H1 (cell line): ENCODE data around the gene GJA10. TPM values are rescaled to one million over a fixed set of nuclear protein-coding genes. Genes with fewer than 3 reads are reported as not detected.

Source experiments
- CTCF ChIA-PET: fragments of 300-600 bp; sonication (Branson Sonifier 250); formaldehyde crosslinking; loops from one replicate; lab custom pipeline; 2021; ENCODE audit not compliant: partially characterized antibody; lab: Charles Lee
- POLR2A ChIA-PET: fragments of 300-600 bp; sonication (Branson Sonifier 250); formaldehyde crosslinking; loops from one replicate; lab custom pipeline; 2021; ENCODE audit warnings: inconsistent platforms; ENCODE audit not compliant: partially characterized antibody; lab: Charles Lee
- DNase-seq, 2 experiments: peaks; one replicate each; pipeline versions ENCODE4 v3.0.0 to v3.0.0-alpha.2; 2010 to 2022; ENCODE audit warnings: low spot score in 2 of 2, low read depth in 1 of 2, mixed read lengths in 1 of 2
- FAIRE-seq: peaks from 2 replicates; lab custom pipeline; 2011; peaks lifted over from hg19 to GRCh38; lab: Jason Lieb, UNC
- H2AFZ ChIP-seq: 2 replicates; pipeline ENCODE4 v1.8.1; 2012; ENCODE audit warnings: low read length, inconsistent platforms
- H2AK5ac ChIP-seq: 2 replicates; pipeline ENCODE4 v1.6.1; 2013; ENCODE audit warnings: low read depth, low read length
- H2BK120ac ChIP-seq: replicated peaks from 2 replicates; pipeline ENCODE3; 2013; ENCODE audit warnings: low read depth, low read length, inconsistent platforms
- H2BK12ac ChIP-seq: 2 replicates; pipeline ENCODE4 v1.6.1; 2013; ENCODE audit warnings: low read depth, low read length
- H2BK15ac ChIP-seq: 2 replicates; pipeline ENCODE4 v1.6.1; 2013; ENCODE audit warnings: low read length
- H2BK20ac ChIP-seq: 2 replicates; pipeline ENCODE4 v1.6.1; 2013; ENCODE audit warnings: low read length
- H2BK5ac ChIP-seq: 2 replicates; pipeline ENCODE4 v1.6.1; 2013; ENCODE audit warnings: low read depth, low read length
- H3K14ac ChIP-seq: 2 replicates; pipeline ENCODE4 v1.6.1; 2013; ENCODE audit warnings: inconsistent platforms; ENCODE audit not compliant: insufficient read length
- H3K18ac ChIP-seq: 2 replicates; pipeline ENCODE4 v1.6.1; 2013; ENCODE audit warnings: low read length; ENCODE audit errors: extremely low read depth
- H3K23ac ChIP-seq: 2 replicates; pipeline ENCODE4 v1.6.1; 2013; ENCODE audit warnings: inconsistent platforms; ENCODE audit not compliant: insufficient read length
- H3K23me2 ChIP-seq: 2 replicates; pipeline ENCODE4 v1.6.1; 2013; ENCODE audit warnings: low read depth, low read length
- H3K27ac ChIP-seq: 2 replicates; pipeline ENCODE4 v1.6.1; 2011; ENCODE audit warnings: low read depth, low read length, inconsistent platforms
- H3K27me3 ChIP-seq, 4 experiments: replicated peaks in 1 of 4; 1 replicate in 1 of 4; 2 replicates in 3 of 4; pipeline versions ENCODE4 v1.6.1 to v1.8.1; 2011 to 2013; ENCODE audit warnings: low read length in 3 of 4, mild to moderate bottlenecking in 3 of 4, inconsistent platforms in 2 of 4, mixed read lengths in 2 of 4, moderate library complexity in 1 of 4; ENCODE audit not compliant: control insufficient read depth in 3 of 4, insufficient read depth in 3 of 4; ENCODE audit errors: extremely low read depth in 1 of 4
- H3K36me3 ChIP-seq, 4 experiments: 2 replicates each; pipeline versions ENCODE4 v1.6.1 to v1.8.1; 2011 to 2013; ENCODE audit warnings: mild to moderate bottlenecking in 4 of 4, low read length in 3 of 4, moderate library complexity in 2 of 4, control low read depth in 1 of 4, inconsistent platforms in 1 of 4; ENCODE audit not compliant: insufficient read depth in 4 of 4, control insufficient read depth in 2 of 4
- H3K4ac ChIP-seq: replicated peaks from 2 replicates; pipeline ENCODE3; 2013; ENCODE audit warnings: low read length, low read depth, mixed read lengths, inconsistent platforms; ENCODE audit not compliant: insufficient read length
- H3K4me1 ChIP-seq, 4 experiments: replicated peaks in 1 of 4; 1 replicate in 1 of 4; 2 replicates in 3 of 4; pipeline versions ENCODE4 v1.6.1 to v1.8.1; 2011 to 2013; ENCODE audit warnings: low read length in 3 of 4, inconsistent platforms in 2 of 4, mixed read lengths in 1 of 4; ENCODE audit not compliant: insufficient read depth in 4 of 4, control insufficient read depth in 3 of 4
- H3K4me2 ChIP-seq, 2 experiments: 2 replicates each; pipeline versions ENCODE4 v1.6.1 to v1.8.1; 2011 to 2013; ENCODE audit warnings: low read depth in 2 of 2, low read length in 2 of 2, control low read depth in 1 of 2, inconsistent platforms in 1 of 2, mild to moderate bottlenecking in 1 of 2; ENCODE audit not compliant: insufficient read depth in 1 of 2
- H3K4me3 ChIP-seq, 4 experiments: fragments of 200-600, 300-600 bp in 1 of 4; sonication (generic), shearing (Covaris generic), sonication (Bioruptor Twin) in 1 of 4; 2 replicates each; pipeline versions ENCODE4 v1.5.1 to v1.8.1; 2011 to 2016; ENCODE audit warnings: low read length in 4 of 4, low read depth in 3 of 4, control low read depth in 2 of 4, inconsistent platforms in 2 of 4, mild to moderate bottlenecking in 2 of 4, mixed read lengths in 1 of 4, moderate library complexity in 1 of 4; ENCODE audit not compliant: insufficient read depth in 2 of 4; ENCODE audit errors: extremely low read depth in 1 of 4
- H3K56ac ChIP-seq: replicated peaks from 2 replicates; pipeline ENCODE3; 2013; ENCODE audit warnings: low read depth, mild to moderate bottlenecking, mixed read lengths, low read length, inconsistent platforms; ENCODE audit not compliant: insufficient read length
- H3K79me1 ChIP-seq: 2 replicates; pipeline ENCODE4 v1.6.1; 2013; ENCODE audit warnings: low read depth, low read length, control low read depth
- H3K79me2 ChIP-seq, 2 experiments: 2 replicates each; pipeline versions ENCODE4 v1.6.1 to v1.8.1; 2012 to 2013; ENCODE audit warnings: low read length in 2 of 2, mild to moderate bottlenecking in 2 of 2, inconsistent platforms in 1 of 2; ENCODE audit not compliant: insufficient read depth in 2 of 2, control insufficient read depth in 1 of 2
- H3K9ac ChIP-seq, 4 experiments: replicated peaks in 1 of 4; 1 replicate in 1 of 4; 2 replicates in 3 of 4; pipeline versions ENCODE4 v1.6.1 to v1.8.1; 2011 to 2013; ENCODE audit warnings: low read depth in 3 of 4, low read length in 3 of 4, control low read depth in 2 of 4, mild to moderate bottlenecking in 2 of 4, moderate library complexity in 2 of 4, inconsistent platforms in 1 of 4; ENCODE audit errors: extremely low read depth in 1 of 4
- H3K9me3 ChIP-seq, 2 experiments: 2 replicates each; pipeline versions ENCODE4 v1.6.1 to v1.8.1; 2012 to 2013; ENCODE audit warnings: mild to moderate bottlenecking in 2 of 2, moderate library complexity in 2 of 2, control low read depth in 1 of 2, inconsistent platforms in 1 of 2, low read depth in 1 of 2, low read length in 1 of 2, mixed read lengths in 1 of 2; ENCODE audit not compliant: insufficient read depth in 2 of 2
- H4K20me1 ChIP-seq, 2 experiments: replicated peaks in 1 of 2; 2 replicates each; pipeline versions ENCODE3 to v1.8.1; 2011 to 2013; ENCODE audit warnings: inconsistent platforms in 2 of 2, low read length in 2 of 2, mild to moderate bottlenecking in 1 of 2; ENCODE audit not compliant: insufficient read depth in 2 of 2, control insufficient read depth in 1 of 2
- H4K5ac ChIP-seq: 2 replicates; pipeline ENCODE4 v1.6.1; 2013; ENCODE audit warnings: low read length, low read depth, mixed read lengths, inconsistent platforms; ENCODE audit not compliant: insufficient read length
- H4K8ac ChIP-seq: 2 replicates; pipeline ENCODE4 v1.8.0; 2013; ENCODE audit warnings: mild to moderate bottlenecking, moderate library complexity, low read length, inconsistent platforms; ENCODE audit not compliant: insufficient read depth; ENCODE audit errors: extremely low read depth
- H4K91ac ChIP-seq: replicated peaks from 2 replicates; pipeline ENCODE3; 2013; ENCODE audit warnings: low read length, mixed read lengths, inconsistent platforms; ENCODE audit not compliant: insufficient read length
- CTBP2 ChIP-seq: IDR thresholded peaks from 2 replicates; pipeline ENCODE4 v1.7.0; 2011; ENCODE audit warnings: borderline replicate concordance, mild to moderate bottlenecking, moderate library complexity, mixed read lengths, low read length; ENCODE audit not compliant: insufficient read depth, insufficient read length
- EP300 ChIP-seq, 2 experiments: IDR thresholded peaks; 1 replicate in 1 of 2; 2 replicates in 1 of 2; pipeline ENCODE4 v1.6.1; 2011 to 2012; ENCODE audit warnings: low read depth in 2 of 2, low read length in 2 of 2, mild to moderate bottlenecking in 2 of 2, borderline replicate concordance in 1 of 2, inconsistent platforms in 1 of 2, moderate library complexity in 1 of 2
- GABPA ChIP-seq: IDR thresholded peaks from 2 replicates; pipeline ENCODE4 v1.6.1; 2011; ENCODE audit warnings: mild to moderate bottlenecking, low read length, moderate library complexity, borderline replicate concordance; ENCODE audit not compliant: insufficient read depth
- HDAC2 ChIP-seq, 2 experiments: fragments of 300-600 bp in 1 of 2; sonication (generic) in 1 of 2; IDR thresholded peaks; 2 replicates each; pipeline ENCODE4 v1.6.1; 2011 to 2012; ENCODE audit warnings: low read depth in 2 of 2, low read length in 2 of 2, mild to moderate bottlenecking in 2 of 2, moderate library complexity in 2 of 2, borderline replicate concordance in 1 of 2, inconsistent platforms in 1 of 2
- MAFK ChIP-seq: IDR thresholded peaks from 2 replicates; pipeline ENCODE4 v1.6.1; 2012; ENCODE audit warnings: low read depth, mild to moderate bottlenecking, improper control_type of control experiment, low read length
- WGBS, 2 experiments: shearing (Covaris generic) in 1 of 2; methylation state at CpG; one replicate each; pipeline versions ENCODE4 v1.1.6 to v1.1.7; 2013 to 2015; ENCODE audit warnings: low lambda C conversion rate in 2 of 2, mixed read lengths in 2 of 2, inconsistent platforms in 1 of 2, low coverage in 1 of 2, missing lambda C conversion rate in 1 of 2; ENCODE audit not compliant: insufficient replicate concordance in 2 of 2, insufficient coverage in 1 of 2, insufficient read length in 1 of 2; ENCODE audit errors: extremely low coverage in 1 of 2, missing lambda C conversion rate in 1 of 2; 5-methylcytosine and 5-hydroxymethylcytosine counted together
- polyA plus RNA-seq, 7 experiments: library from polyadenylated mRNA; depleted of rRNA in 3 of 7; stranded (reverse) in 5 of 7; unstranded in 2 of 7; fragments of >200 nt in 5 of 7; fragments of 200-250 nt in 2 of 7; gene quantifications; 1 replicate in 5 of 7; 2 replicates in 1 of 7; 4 replicates in 1 of 7; pipeline versions ENCODE4 v1.2.1 to v1.2.3, GENCODE V29; 2011 to 2013; ENCODE audit warnings: missing spikeins in 2 of 7, mixed read lengths in 2 of 7
- total RNA-seq: library from RNA; stranded (reverse); fragmentation: NEBNext Ultra II Directional; extraction: Animal tissue kit (Norgen Biotek cat#: 25700); gene quantifications from 2 replicates; pipeline ENCODE4 v1.2.1, GENCODE V29; 2021

The GJA10 gene
- total and polyA plus RNA-seq, 2 of the 8 experiments (the other 6 are each of a cell fraction or from before 2014, with no cell fraction given), result 0.21 TPM; not detected in 1

- no peak for FAIRE-seq
- CTCF ChIA-PET, result no interaction called here
- H3K18ac ChIP-seq, result no peak overlapping the region
These were observed 28.1 kb upstream of the GJA10 start for GRCh38 chr6:89866024-89866678.

More at GRCh38 chr6:89866024-89866678, 28.1 kb upstream of the GJA10 start:
- Histone ChIP-seq H2AK5ac (no peak overlapping the region), H4K8ac (no peak overlapping the region), H3K27ac (no peak overlapping the region), H3K4me2 (no peak overlapping the region), H4K5ac (no peak overlapping the region), H4K20me1 (peaks cover 0 to 2% of the 10 kb centered on the region in 2 experiments), H3K79me1 (no peaks in the 10 kb centered on the region), H3K4me3 (no peak overlapping the region), H2BK120ac (no peak overlapping the region), H3K23ac (no peak overlapping the region), H2BK5ac (no peak overlapping the region), H4K91ac (no peak overlapping the region), H3K27me3 (no peaks in the 10 kb centered on the region), H3K23me2 (no peaks in the 10 kb centered on the region), H3K4ac (no peak overlapping the region), H2BK20ac (no peak overlapping the region), H3K14ac (no peak overlapping the region), H3K36me3 (peaks cover 12 to 90% (median 58%) of the 10 kb centered on the region in 4 experiments), H3K4me1 (no peaks in the 10 kb centered on the region), H2BK15ac (no peak overlapping the region), H2BK12ac (no peak overlapping the region), H3K56ac (no peak overlapping the region), H3K79me2 (no peaks in the 10 kb centered on the region), H2AFZ (no peak overlapping the region), H3K9me3 (peaks cover 0 to 2% of the 10 kb centered on the region in 2 experiments; a peak in 1 of 4 replicates), H3K9ac (no peak overlapping the region)
- DNase-seq, result no peak
- POLR2A ChIA-PET, result no interaction called here
- TF ChIP-seq HDAC2 (IDR thresholded peaks at IDR 0.05; ENCODE audit: borderline replicate concordance in 1 of 2, low read depth in 2 of 2, low read length in 2 of 2) (no peak), GABPA (no peak), CTBP2 (no peak), EP300 (IDR thresholded peaks at IDR 0.05; ENCODE audit: borderline replicate concordance in 1 of 2, low read depth in 2 of 2, low read length in 2 of 2) (no peak), MAFK (peak; percentile 56; the same call in 1 of the 2 replicates)
- WGBS, 2 experiments, result 98% methylated on average over 6 of the region's 6 CpGs; no CpG with 5 or more reads in 1 of the 2 experiments
